ENCODE results near the gene POLR3A. TPM values are rescaled to one million over a fixed set of nuclear protein-coding genes. Genes with fewer than 3 reads are reported as not detected.

The POLR3A gene
- polyA plus RNA-seq, 3 donors, result 17.0 to 21.6 (median 21.4) TPM

DNA sequence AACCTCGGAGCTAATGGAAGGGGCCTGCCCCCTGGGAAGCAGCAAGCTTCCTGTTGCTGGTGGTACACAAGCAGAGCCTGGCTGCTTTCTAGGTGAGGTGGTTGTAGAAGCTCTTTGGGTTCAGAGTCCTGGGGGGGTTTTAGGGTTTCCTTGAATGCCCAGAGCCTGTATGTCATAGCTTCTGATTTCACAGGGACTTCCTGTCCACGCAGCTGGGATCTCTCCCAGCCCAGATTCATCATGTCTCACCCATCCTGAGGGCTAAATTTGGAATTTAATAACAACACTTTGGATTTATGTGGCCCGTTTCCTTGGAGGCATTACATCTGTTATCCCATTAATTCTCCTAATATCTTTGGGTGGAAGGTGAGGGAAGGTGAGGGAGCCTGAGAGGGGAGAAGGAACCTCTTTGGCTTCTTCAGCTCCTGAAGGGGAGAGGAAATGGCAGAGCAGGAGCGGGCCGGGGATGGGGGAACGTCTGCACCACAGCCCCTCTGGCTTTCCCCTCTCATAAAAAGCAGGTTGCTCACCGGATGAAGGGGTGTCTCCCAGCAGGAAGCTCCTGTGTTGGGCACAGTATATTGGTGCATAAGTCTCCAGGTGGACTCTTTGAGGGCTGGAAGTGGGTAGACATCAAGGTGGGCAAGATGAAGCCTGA, 24.0 kb upstream of the POLR3A start:
- DNase-seq, result peak; percentile 58

DNA sequence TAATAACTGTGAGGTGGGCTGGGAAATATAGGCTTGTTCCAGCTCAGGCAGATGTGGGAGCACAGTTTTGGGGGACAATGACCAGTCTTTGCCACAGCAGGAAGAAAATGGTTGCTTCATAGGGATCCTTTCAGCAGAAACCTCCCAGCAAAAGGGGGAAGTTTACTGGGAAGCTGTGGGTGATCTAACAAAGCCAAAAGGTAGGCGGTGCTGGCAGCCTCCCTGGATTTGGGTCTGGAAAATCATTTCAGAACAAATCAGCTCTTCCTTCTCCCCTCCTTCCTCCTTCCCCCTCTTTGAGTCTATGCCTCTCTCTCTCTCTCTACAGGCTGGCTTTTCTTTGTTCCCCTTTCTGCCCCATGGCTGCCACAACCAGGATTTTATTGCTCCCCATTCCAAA, 20.5 kb upstream of the POLR3A start:
- DNase-seq, result no peak

DNA sequence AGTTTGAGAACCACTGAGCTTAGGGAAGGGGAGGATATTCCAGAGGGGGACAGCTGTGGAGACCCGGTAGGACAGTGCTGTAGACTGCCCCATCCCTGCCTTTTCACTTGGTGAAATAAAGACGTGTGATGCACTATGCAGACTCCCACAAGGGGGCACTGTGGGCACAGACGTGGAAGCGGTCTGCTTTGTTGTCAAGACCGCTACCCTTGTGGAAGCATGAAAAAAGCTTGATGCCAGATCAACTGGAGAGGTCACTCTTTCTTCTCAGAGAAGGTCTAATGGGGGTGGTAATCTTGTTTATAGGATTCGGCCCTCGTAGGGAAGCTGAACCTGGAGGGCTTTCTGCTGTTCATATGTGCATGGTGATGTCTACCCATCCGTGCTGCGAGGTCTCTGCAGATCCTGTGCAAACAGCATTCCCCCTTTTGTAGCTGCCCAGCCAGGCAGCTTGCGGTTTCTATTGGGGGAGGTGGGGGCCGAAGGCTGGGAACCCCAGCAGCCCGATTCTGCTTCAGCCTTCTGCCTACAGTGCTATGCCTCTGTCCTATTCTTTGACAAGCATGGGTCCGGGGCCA, 18.1 kb upstream of the POLR3A start:
- DNase-seq, result peak; percentile 90

DNA sequence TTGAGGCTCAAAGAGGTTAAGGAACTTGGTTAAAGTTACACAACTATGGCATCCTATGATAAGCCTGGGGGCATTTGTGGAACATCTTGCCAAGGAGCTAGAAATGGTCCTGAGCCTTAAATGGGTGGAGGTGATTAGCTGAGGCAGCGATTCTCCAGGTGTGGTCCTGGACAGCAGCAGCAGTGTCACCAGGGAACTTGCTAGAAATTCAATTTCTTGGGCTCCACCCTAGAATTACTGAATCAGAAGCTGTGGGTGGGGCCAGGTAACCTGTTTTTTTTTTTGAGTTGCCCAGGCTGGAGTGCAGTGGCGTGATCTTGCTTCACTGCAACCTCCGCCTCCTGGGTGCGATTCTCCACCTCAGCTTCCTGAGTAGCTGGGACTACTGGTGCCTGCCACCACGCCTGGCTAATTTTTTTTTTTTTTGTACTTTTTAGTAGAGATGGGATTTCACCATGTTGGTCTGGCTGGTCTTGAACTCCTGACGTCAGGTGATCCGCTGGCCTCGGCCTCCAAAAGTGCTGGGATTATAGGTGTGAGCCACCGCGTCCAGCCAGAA, 17.5 kb upstream of the POLR3A start:
- DNase-seq, result no peak

DNA sequence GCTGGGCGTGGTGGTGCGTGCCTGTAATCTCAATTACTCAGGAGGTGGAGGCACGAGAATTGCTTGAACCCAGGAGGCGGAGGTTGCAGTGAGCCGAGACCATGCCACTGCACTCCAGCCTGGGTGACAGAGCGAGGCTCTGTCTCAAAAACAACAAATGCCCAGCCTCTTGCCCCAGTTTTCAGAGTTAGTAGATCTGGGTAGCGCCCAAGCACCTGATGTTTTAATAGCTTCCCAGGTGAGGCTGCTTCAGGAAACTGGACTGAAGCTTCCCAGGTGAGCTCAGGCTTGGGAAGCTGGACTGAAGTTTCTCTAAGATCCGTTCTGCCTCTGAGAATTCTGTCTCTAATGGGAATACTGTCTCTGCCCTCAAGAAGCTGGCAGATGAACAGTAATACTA, 16.5 kb upstream of the POLR3A start:
- no peak for DNase-seq

DNA sequence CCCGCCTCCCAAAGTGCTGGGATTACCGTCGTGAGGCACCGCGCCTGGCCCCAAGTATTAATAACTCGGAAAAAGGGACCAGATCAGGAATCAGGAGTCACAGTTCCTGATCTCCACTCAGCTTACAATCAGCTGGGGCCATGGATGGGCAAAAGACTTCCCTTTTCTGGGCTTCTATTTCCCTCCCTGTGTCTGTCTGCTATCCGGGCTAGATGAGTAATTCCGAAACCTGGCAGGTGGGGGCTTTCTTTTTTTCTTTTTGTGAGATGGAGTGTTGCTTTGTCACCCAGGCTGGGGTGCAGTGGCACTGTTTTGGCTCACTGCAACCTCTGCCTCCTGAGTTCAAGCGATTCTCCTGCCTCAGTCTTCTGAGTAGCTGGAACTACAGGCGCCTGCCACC, 15.9 kb upstream of the POLR3A start:
- DNase-seq, result no peak

DNA sequence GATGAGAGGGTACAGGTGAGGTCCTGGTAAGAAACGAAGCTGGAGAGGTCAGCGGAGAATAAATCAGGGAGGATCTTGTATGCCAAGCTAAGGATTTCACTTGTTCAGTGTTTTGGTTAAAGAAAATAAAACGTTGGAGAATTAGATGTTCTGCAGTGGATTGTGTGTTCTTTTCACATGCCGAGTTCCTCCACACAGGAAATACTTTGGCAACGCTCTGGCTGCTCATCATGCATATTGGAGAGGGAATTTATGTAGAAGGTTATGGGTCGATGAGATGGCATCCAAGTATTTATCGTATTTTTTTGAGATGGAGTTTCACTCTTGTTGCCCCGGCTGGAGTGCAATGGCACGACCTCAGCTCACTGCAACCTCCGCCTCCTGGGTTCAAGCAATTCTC, 15.4 kb upstream of the POLR3A start:
- no peak for DNase-seq

DNA sequence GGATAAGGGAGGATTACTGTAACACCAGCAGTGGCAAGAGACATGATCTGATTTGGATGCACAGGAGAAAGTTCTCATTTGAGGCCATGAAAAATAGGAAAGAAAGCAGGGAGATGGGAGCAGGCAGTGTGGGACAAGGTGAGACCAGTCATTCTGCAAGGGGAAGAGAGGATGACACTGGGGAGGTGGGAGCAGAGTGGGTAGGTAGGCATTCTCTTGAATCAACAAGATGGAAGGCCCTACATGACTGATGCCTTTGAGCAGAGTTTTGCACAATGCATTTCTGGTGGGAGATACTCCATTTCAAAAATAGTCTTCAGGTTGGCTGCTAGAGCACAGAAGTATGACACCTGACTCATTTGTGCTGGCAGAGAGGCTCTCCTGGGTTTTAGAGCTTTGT, 14.9 kb upstream of the POLR3A start:
- no peak for DNase-seq

DNA sequence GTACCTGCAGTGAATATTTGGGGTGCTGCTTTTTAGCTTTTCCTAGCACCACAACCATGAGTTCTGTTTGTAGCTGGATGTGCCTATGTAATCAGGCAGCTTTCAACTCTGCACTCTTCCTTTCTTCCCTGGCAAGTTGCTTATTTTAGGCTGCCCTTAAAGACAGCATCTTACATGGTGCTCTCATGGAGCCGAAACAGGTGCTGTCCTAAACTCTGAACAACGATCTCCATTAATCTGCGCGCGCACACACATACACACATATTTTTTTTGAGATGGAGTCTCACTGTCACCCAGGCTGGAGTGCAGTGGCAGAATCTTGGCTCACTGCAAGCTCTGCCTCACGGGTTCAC, 13.4 kb upstream of the POLR3A start:
- DNase-seq, result no peak

DNA sequence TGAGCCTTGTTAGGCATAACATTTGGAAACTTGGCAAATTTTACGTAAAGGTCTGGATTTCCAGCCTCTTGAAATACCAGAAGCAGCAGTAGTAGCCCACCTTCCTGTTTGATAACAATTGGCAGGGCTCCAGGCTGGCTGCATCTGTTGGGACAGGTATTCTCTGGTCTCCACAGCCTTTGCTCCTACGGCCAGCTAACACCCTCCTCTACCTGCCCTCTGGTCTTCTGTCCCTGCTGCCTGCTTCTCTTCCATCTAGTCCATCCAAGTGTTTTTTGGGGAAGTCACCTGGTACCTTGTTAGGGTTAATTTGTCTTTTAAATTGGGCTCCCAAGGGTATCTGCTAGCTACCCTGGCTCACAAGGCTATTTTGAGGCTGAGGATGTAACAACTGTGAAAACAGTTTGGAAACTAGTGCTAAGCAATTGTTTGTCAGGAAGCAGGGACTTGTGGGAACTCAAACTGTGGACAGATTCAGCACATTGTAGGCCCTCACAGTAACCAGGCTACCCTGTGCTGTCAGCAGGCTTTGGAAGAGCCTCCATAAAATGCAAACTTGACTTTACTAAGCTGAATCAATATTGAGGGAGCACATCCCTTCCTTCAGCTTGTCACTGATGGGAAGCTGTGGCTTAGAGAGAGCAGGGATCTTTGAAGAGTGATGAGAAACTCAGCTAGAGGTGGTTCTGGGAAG, 12.9 kb upstream of the POLR3A start:
- DNase-seq, result no peak

DNA sequence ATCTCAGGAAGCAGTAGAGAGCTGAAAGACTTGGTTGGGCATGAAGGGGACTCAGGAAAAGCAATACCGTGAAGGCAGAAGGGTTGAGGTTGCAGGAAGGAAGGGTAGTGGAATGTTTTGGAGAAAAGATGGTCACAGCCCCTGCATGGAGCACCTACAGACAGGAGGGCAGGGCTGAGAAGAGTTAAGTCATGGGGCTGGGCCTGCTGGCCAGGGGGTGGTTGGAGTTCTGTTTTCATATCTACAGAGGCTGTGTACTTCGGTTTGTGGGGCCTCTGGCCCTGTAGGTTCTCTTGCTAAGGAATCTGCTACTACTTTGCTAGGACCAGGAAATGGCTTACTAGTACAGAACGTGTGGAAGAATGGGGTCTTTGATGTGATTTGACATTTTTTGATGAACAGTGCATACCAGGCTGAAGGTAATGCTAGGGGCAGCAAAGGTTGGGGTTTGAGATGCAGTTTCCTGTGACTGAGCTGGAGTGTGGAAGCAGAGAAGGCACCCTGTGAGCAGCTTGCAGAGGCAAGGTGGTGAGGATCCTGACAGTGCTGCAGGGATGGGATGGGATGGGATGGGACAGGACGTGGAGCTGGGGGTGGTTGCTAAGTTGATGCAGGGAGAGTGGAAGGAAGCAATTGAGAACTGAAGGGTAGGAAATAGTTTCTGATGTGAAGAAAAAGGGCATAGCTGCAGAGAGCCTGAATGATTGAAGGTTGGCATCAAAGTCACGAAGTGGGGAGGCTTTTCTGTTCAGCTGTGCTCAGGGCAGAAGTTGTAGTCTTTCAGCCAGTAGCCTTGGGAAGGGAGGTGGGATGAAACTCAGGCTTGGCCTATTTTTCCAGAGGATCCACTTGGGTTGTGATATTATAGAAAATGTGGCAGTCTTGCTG, 12.1 kb upstream of the POLR3A start:
- DNase-seq, result no peak

DNA sequence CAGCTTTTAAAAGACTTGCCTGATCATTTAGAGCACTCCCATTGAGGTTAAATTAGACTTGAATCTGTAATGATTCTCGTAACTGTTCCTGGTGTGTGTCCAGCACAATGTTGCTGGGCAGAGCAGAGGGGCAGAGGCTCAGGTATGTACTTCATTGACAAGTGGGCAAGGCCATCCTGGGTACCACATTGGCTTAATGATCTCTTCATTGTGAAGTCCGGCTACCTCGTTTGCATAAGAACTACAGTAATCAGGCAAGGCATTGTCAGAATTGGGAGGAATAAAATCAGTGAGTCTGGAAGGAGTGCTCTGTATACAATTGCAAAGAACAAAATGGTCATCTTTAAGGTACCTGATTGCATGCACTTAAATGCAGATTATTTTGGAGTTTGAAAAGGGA, 10.4 kb upstream of the POLR3A start:
- DNase-seq, result no peak

DNA sequence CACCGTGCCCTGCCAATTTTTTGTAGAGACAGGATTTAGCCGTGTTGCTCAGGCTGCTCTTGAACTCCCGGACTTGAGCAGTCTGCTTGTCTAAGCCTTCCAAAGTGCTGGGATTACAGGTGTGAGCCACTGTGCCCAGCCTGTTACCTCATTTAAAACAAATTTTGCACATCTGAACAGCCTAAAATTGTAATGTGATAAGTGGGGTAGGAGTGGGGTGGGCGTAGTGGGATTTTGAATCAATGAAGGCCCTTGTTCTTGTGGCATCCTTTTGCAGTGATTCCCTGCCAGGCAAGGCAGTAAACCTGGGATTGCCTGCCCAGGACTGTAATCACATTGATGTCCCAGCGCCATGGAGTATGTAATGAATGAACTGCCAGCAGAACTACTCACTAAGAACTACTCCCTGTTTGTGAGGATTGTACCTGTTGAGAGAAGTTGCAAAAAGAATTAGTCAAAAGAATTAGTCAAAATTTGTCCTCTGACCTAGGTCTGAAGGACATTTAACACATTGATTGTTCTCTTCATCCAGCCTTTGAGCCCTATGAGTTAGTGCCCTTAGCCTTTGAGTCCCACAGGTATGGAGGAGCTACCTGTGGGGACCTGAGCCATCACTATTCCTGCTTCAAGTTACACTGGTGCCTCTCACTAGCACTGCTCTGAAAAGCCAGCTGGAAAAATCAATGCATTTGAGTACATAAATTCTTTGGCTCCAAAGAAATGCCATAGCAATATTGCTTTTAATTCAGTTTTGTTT, 9.7 kb upstream of the POLR3A start:
- no peak for DNase-seq

DNA sequence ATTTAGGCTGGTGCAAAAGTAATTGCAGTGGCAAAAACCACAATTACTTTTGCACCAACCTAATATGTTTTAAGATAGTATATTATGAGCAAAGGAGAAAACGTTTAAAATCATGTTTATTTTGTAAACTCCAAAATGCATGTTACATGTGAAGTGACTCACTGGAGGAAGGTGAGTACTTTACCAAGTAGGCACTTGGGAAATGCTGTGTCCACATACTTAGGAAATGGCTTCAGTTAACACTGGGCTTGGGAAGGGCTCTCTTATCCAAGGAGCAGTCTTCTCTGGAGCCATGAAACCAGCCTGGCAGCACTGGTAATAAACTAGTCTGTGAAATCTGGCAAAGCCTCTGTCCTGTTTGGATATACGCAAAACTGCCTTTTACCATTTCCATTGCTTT, 8.8 kb upstream of the POLR3A start:
- no peak for DNase-seq

DNA sequence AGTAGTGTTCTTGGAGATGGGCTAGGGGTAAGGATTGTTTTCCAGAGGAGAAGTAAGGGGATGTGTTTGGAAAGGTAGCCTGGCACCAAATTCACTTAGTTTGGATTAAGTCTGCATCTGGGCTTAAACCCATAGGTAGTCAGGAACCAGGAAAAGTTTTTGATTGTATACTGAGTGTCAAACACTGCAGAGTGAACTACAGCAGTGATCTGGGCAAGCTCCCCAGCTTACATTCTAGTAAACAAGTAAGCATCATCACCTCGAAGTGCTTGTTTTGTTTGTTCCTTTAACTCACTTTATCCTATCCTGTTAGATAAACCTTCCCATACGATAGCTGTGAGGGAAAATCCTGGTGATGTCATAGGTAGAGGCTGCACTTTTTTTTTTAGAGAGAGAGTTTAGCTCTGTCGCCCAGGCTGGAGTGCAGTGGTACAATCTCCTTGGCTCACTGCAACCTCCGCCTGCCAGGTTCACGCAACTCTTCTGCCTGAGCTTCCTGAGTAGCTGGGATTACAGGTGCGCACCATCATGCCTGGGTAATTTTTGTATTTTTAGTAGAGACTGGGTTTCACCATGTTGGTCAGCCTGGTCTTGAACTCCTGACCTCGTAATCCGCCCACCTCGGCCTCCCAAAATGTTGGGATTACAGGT, 6.7 kb upstream of the POLR3A start:
- DNase-seq, result no peak

DNA sequence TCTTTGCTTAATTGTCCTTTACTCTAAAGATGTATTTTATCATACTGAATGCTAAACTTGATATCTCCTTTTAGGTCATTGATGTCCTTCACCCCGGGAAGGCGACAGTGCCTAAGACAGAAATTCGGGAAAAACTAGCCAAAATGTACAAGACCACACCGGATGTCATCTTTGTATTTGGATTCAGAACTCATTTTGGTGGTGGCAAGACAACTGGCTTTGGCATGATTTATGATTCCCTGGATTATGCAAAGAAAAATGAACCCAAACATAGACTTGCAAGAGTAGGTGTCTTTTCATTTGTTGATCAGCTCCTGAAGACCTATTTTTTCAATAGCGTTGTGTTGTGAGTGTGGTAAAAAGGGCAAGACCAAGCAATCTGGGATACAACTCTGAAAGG, 6.1 kb upstream of the POLR3A start:
- no peak for DNase-seq

DNA sequence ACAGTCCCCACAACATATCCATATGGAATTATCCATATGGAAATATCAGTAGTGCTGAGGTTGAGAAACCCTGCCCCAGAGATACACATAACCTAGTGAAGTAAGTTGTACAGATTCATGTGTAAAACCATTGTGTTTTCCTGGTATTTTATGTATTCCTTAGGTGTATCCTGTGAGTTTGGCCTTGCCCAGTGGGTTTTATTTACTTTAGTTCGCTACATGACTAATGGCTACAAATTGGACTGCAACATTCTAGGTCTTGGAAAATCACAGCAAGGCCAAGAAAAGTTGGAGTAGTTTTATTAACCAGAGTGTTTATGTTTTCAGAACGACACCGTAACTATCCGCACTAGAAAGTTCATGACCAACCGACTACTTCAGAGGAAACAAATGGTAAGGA, 5.7 kb upstream of the POLR3A start:
- DNase-seq, result no peak

DNA sequence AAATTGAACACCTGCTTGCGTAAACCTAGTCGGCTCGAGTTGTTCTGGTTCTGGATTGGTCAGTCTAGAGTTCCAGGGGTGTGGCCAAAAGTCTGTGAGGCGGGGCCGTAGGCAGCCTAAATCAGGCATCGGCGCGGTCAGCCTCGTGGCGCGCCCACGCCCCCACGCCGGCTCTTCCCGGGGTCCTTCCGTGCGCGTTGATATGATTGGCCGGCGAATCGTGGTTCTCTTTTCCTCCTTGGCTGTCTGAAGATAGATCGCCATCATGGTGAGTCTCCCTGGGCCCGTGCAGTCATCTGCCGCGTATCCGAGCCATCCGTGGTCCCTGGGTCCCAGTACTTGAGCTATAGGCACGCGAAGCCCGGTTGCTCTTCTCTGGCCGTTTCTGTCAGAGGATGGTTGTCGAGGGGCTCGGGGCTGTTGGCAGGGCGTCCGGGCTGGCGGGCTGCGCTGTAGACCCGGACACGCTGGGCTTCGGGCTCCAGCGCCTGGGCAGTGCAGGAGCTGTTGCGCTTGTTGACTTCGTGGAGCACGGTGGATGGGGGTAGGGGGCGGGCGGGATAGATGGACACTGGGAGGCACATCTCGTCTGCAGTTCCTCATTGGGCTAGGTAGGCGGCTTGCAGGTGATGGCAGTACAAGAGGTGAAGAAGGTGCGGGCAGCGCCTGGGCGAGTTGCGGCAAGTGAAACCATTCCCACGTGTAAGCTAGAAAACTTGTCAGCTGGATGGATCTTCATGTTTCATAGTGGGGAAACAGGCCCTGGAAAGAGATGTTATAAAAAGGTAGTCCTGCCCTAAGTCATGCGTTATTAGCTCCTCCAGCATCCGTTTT, 4.5 kb upstream of the POLR3A start, which contains the start of gene RPS24:
RPS24 (plus strand) TSS at position 227 of the 834 bp plus-strand sequence; CDS start at position 266, 39 bp downstream.
- peak; percentile 97 for DNase-seq

DNA sequence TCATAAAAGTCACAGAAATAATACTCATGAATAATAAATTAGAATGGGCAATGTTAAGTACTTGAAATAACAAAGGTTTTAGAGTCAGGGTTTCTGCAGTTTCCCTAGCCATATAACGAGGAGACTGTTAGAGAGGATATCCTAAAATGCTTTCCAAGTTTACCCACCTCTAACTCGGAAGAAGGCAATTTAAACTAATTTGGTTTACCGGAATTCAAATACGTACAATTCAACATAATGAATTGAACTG, 4.0 kb upstream of the POLR3A start:
- DNase-seq, result no peak

Measured in renal pelvis (tissue), 4 donors.